B cell (primary cell): ENCODE results near the gene CCDC180. TPM values are rescaled to one million over a fixed set of nuclear protein-coding genes. Genes with fewer than 3 reads are reported as not detected.

ENCODE experiments used
- ATAC-seq: fragments of 200-7000 bp; cut with Tn5 transposase; one replicate; pipeline ENCODE4 v1.10.0; 2021; ENCODE audit warnings: low read depth, mild to moderate bottlenecking, moderate number of reproducible peaks, moderate library complexity
- CTCF ChIA-PET: fragments of 350-600 bp; sonication (Branson Sonifier 250); formaldehyde crosslinking; loops from one replicate; lab custom pipeline; 2021; ENCODE audit warnings: antibody characterized with exemption, inconsistent platforms; lab: Charles Lee
- POLR2A ChIA-PET: fragments of 350-600 bp; sonication (Branson Sonifier 250); formaldehyde crosslinking; loops from one replicate; lab custom pipeline; 2021; ENCODE audit warnings: antibody characterized with exemption; lab: Charles Lee
- DNase-seq: peaks from one replicate; pipeline ENCODE4 v3.0.0; 2013
- H2AFZ ChIP-seq: 2 replicates; pipeline ENCODE4 v1.6.1; 2012; ENCODE audit warnings: mild to moderate bottlenecking, low read depth, low read length; ENCODE audit not compliant: insufficient read depth, poor library complexity, severe bottlenecking
- H3K27ac ChIP-seq, 2 donors: 1 replicate in 1 of 2; 2 replicates in 1 of 2; pipeline ENCODE4 v1.5.1; 2012 to 2013; ENCODE audit warnings: low read length in 2 of 2, mild to moderate bottlenecking in 2 of 2, moderate library complexity in 1 of 2
- H3K27me3 ChIP-seq, 4 experiments: fragments of 200-600 bp in 1 of 4; sonication (generic) in 1 of 4; replicated peaks in 1 of 4; 1 replicate in 2 of 4; 2 replicates in 2 of 4; pipeline versions ENCODE4 v1.6.1 to v1.7.0; 2013 to 2016; ENCODE audit warnings: low read length in 3 of 4, mild to moderate bottlenecking in 2 of 4, mixed read lengths in 1 of 4, moderate library complexity in 1 of 4; ENCODE audit not compliant: insufficient read depth in 4 of 4, control insufficient read depth in 3 of 4; ENCODE audit errors: control extremely low read depth in 1 of 4
- H3K36me3 ChIP-seq, 2 experiments: replicated peaks in 1 of 2; 1 replicate in 1 of 2; 2 replicates in 1 of 2; pipeline versions ENCODE4 v1.6.1 to v1.7.1; 2013; ENCODE audit warnings: low read length in 1 of 2; ENCODE audit not compliant: insufficient read depth in 2 of 2, control insufficient read depth in 1 of 2; ENCODE audit errors: control extremely low read depth in 1 of 2, extremely low read depth in 1 of 2
- H3K4me1 ChIP-seq, 2 donors: fragments of 200-600 bp in 1 of 2; sonication (generic) in 1 of 2; 1 replicate in 1 of 2; 2 replicates in 1 of 2; pipeline versions ENCODE4 v1.5.1 to v1.6.1; 2013 to 2017; ENCODE audit warnings: low read length in 2 of 2; ENCODE audit not compliant: control insufficient read depth in 2 of 2, insufficient read depth in 2 of 2
- H3K4me2 ChIP-seq: replicated peaks from 2 replicates; pipeline ENCODE3; 2012; ENCODE audit warnings: mild to moderate bottlenecking, low read depth, low read length; ENCODE audit not compliant: poor library complexity, severe bottlenecking
- H3K4me3 ChIP-seq, 5 experiments: fragments of 200-600 bp in 1 of 5; sonication (generic) in 1 of 5; 1 replicate in 3 of 5; 2 replicates in 2 of 5; pipeline versions ENCODE4 v1.5.1 to v1.7.0; 2011 to 2016; ENCODE audit warnings: low read length in 4 of 5, mild to moderate bottlenecking in 4 of 5, low read depth in 2 of 5, control low read depth in 1 of 5, moderate library complexity in 1 of 5; ENCODE audit not compliant: insufficient read depth in 1 of 5; ENCODE audit errors: control extremely low read depth in 1 of 5, extremely low read depth in 1 of 5
- H3K79me2 ChIP-seq: fragments of 200-600 bp; sonication (generic); one replicate; pipeline ENCODE4 v1.6.0; 2016; ENCODE audit warnings: low read length; ENCODE audit not compliant: control insufficient read depth, insufficient read depth
- H3K9ac ChIP-seq: fragments of 200-600 bp; sonication (generic); 2 replicates; pipeline ENCODE4 v1.6.1; 2017; ENCODE audit warnings: mild to moderate bottlenecking, low read length, moderate library complexity
- H3K9me3 ChIP-seq, 3 donors: one replicate each; pipeline versions ENCODE4 v1.6.1 to v1.7.1; 2013; ENCODE audit warnings: low read length in 2 of 3; ENCODE audit not compliant: control insufficient read depth in 2 of 3, insufficient read depth in 1 of 3; ENCODE audit errors: control extremely low read depth in 1 of 3
- H4K20me1 ChIP-seq: 2 replicates; pipeline ENCODE4 v1.6.0; 2012; ENCODE audit warnings: mild to moderate bottlenecking, low read length; ENCODE audit not compliant: insufficient read depth, control insufficient read depth, poor library complexity, severe bottlenecking
- H3K27ac Mint-ChIP-seq: one replicate; pipeline ENCODE4 v1.8.0; 2021; ENCODE audit warnings: mixed read lengths
- H3K27me3 Mint-ChIP-seq: one replicate; pipeline ENCODE4 v1.8.0; 2021; ENCODE audit warnings: mixed read lengths
- H3K4me1 Mint-ChIP-seq: one replicate; pipeline ENCODE4 v1.8.0; 2021; ENCODE audit warnings: mixed read lengths
- H3K4me3 Mint-ChIP-seq: one replicate; pipeline ENCODE4 v1.8.0; 2021; ENCODE audit warnings: mixed read lengths
- H3K9me3 Mint-ChIP-seq: one replicate; pipeline ENCODE4 v1.8.0; 2022; ENCODE audit warnings: mixed read lengths; ENCODE audit not compliant: insufficient read depth
- CTCF ChIP-seq: fragments of 200-600 bp; IDR thresholded peaks from one replicate; pipeline ENCODE4 v1.8.0; 2022; ENCODE audit warnings: antibody characterized with exemption, mild to moderate bottlenecking
- EZH2 ChIP-seq: IDR thresholded peaks from 2 replicates; pipeline ENCODE4 v1.6.1; 2012; ENCODE audit warnings: borderline replicate concordance, low read depth, mild to moderate bottlenecking, moderate library complexity, low read length; ENCODE audit not compliant: insufficient read depth, poor library complexity, severe bottlenecking
- WGBS: methylation state at CpG from one replicate; pipeline ENCODE4 v1.1.5; 2013; ENCODE audit warnings: missing lambda C conversion rate; ENCODE audit not compliant: insufficient coverage; 5-methylcytosine and 5-hydroxymethylcytosine counted together
- intact Hi-C: fragments of 100-400 bp; cut with micrococcal nuclease; formaldehyde crosslinking; loops from one replicate; pipeline ENCODE4 v1.10.0; 2022
- polyA plus RNA-seq: library from polyadenylated mRNA; depleted of rRNA; stranded (reverse); fragments of >200 nt; gene quantifications from 2 replicates; pipeline ENCODE4 v1.2.3, GENCODE V29; 2012
- total RNA-seq, 2 donors: library from RNA; stranded (reverse); fragments of 120-200 nt in 1 of 2; gene quantifications; 1 replicate in 1 of 2; 2 replicates in 1 of 2; pipeline versions ENCODE4 v1.2.3 to v1.2.4, GENCODE V29; 2013 to 2022

The CCDC180 gene
- total and polyA plus RNA-seq, 2 donors (not counting 1 experiment from before 2014, with no cell fraction given) = 4.4 to 7.1 TPM

- intact Hi-C loops = no loop called here
- no peak overlapping the region for H3K4me3 ChIP-seq
- Mint-ChIP-seq H3K27ac (no peak overlapping the region), H3K9me3 (no peaks in the 10 kb centered on the region), H3K27me3 (no peaks in the 10 kb centered on the region), H3K4me1 (no peaks in the 10 kb centered on the region), H3K4me3 (no peak overlapping the region)
- no peak for ATAC-seq
- ChIA-PET CTCF (no interaction called here), POLR2A (no interaction called here)
- H3K27ac ChIP-seq = no peak overlapping the region
- no peak overlapping the region for H3K4me2 ChIP-seq
- H3K4me1 ChIP-seq = no peaks in the 10 kb centered on the region
- WGBS = no CpG with 5 or more reads among the region's 1 CpG
- no peaks in the 10 kb centered on the region for H3K79me2 ChIP-seq
- peaks cover 0 to 16% of the 10 kb centered on the region in 2 experiments for H3K36me3 ChIP-seq
- no peaks in the 10 kb centered on the region for H3K9me3 ChIP-seq
- H4K20me1 ChIP-seq = no peaks in the 10 kb centered on the region
- no peak overlapping the region for H2AFZ ChIP-seq
- DNase-seq = no peak
- H3K27me3 ChIP-seq = no peaks in the 10 kb centered on the region
- no peak overlapping the region for H3K9ac ChIP-seq
- TF ChIP-seq CTCF (no peak), EZH2 (no peak)
Measured at GRCh38 chr9:97321251-97321650, 13.8 kb downstream of the CCDC180 start.

GRCh38 chr9:97321691-97322090, 14.2 kb downstream of the CCDC180 start:
- H3K27ac Mint-ChIP-seq = no peak overlapping the region
- no peaks in the 10 kb centered on the region for H3K79me2 ChIP-seq
- TF ChIP-seq CTCF (no peak), EZH2 (no peak)
- H3K4me1 ChIP-seq = no peaks in the 10 kb centered on the region
- no peaks in the 10 kb centered on the region for H3K27me3 Mint-ChIP-seq
- no peak overlapping the region for H3K4me2 ChIP-seq
- H3K36me3 ChIP-seq = peaks cover 0 to 16% of the 10 kb centered on the region in 2 experiments
- no peak overlapping the region for H3K4me3 ChIP-seq
- CTCF ChIA-PET = no interaction called here
- no peaks in the 10 kb centered on the region for H3K4me1 Mint-ChIP-seq
- no peak overlapping the region for H3K9ac ChIP-seq
- H4K20me1 ChIP-seq = no peaks in the 10 kb centered on the region
- H3K9me3 Mint-ChIP-seq = no peaks in the 10 kb centered on the region
- intact Hi-C loops = no loop called here
- DNase-seq (no peak), ATAC-seq (no peak)
- H3K27ac ChIP-seq = no peak overlapping the region
- POLR2A ChIA-PET = no interaction called here
- no peaks in the 10 kb centered on the region for H3K27me3 ChIP-seq
- WGBS = 94% methylated on average over 4 of the region's 4 CpGs
- no peaks in the 10 kb centered on the region for H3K9me3 ChIP-seq
- no peak overlapping the region for H3K4me3 Mint-ChIP-seq
- no peak overlapping the region for H2AFZ ChIP-seq
